ENCODE results near the gene ASB1.

- no peak for TF ChIP-seq POLR2A (IDR thresholded peaks at IDR 0.05)
- TF ChIP-seq, protein P1, sequence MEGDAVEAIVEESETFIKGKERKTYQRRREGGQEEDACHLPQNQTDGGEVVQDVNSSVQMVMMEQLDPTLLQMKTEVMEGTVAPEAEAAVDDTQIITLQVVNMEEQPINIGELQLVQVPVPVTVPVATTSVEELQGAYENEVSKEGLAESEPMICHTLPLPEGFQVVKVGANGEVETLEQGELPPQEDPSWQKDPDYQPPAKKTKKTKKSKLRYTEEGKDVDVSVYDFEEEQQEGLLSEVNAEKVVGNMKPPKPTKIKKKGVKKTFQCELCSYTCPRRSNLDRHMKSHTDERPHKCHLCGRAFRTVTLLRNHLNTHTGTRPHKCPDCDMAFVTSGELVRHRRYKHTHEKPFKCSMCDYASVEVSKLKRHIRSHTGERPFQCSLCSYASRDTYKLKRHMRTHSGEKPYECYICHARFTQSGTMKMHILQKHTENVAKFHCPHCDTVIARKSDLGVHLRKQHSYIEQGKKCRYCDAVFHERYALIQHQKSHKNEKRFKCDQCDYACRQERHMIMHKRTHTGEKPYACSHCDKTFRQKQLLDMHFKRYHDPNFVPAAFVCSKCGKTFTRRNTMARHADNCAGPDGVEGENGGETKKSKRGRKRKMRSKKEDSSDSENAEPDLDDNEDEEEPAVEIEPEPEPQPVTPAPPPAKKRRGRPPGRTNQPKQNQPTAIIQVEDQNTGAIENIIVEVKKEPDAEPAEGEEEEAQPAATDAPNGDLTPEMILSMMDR (IDR thresholded peaks at IDR 0.05): no peak
Observed at GRCh38 chr2:238457927-238458324, 31.2 kb downstream of the ASB1 start.

Data from esophagus squamous epithelium (tissue), 4 donors.